ENCODE results near the gene SPATA31C2.
"Not testable (repeated sequence)": the region's sequence is repeated elsewhere in the genome, so short reads cannot be mapped to it uniquely, and the experiment has no call there.

Gene SPATA31C2

DNA sequence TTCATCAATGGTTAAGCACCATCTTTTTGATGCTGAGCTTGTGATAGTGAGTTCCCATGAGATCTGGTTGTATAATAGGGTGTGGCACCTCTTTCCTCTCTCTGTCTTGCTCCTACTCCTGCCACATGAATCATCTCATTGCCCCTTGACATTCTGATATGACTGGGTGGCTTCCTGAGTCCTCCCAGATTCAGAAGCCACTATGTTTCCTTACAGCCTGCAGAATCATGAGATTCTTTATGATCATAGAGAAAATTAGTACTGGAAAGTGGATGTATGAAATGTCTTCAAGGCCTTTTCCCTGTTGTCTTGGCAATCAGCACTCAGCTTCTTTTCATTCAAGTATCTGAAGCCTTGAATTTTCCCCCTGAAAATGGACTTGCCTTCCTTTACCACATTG lies 14.9 kb downstream of the SPATA31C2 start:
- not testable (repeated sequence) for DNase-seq (ENCODE audit: low read depth in 3 of 3)

DNA sequence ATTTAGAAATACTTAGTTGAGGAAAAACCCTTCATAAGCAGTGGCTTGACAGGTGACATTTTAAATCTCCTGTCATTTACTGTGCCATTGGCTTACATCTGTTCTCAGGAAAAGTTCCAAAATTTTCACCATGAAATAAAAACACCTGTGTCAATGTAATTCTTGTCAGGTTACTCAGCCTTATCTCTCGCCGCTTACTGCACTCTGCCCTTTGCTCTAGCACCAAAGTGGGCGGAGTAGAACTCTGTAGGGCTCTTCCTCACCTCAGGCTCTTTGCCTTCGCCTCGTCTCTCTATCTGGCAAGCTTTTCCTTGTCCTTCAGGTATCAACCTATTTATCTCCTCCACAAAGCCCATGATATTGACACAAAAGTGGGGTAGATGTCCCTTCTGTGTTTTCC lies 20.2 kb downstream of the SPATA31C2 start:
- DNase-seq (ENCODE audit: low read depth in 3 of 3), result not testable (repeated sequence)

DNA sequence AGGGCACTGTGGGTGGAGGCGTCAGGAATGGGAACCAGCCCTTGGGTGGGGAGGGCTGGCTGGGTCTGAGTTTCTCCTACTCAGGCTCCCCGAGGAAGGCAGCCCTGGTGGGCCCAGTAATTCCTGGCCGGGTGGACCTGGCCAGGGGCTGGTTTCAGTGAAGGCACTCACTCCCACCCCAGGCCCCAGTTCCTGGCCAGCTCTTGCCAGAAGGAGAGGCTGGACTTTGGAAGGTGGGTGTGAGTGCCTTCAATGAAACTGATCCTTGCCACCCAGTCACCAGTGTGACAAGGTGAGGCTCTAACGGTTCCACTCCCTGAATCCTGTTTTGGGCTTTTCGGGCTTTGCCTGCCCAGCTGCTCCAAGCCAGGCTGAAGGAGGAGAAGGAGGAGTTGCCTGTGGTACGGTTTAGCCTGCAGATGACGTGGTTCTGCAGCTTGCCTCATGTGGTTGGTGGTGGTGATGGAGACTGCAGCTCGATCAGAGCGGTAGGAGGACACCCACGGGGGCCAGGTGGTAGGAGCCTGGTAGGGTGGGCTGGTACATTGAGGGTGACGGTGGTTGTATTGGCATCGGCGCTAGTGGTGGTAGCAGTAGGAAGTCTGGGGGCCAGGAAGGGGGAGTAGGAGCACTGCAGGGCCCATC lies 23.2 kb downstream of the SPATA31C2 start:
- not testable (repeated sequence) for DNase-seq (ENCODE audit: low read depth in 3 of 3)

- DNase-seq (ENCODE audit: low read depth in 3 of 3), result not testable (repeated sequence)
Measured at GRCh38 chr9:88114283-88114967, 23.9 kb downstream of the SPATA31C2 start.

- not testable (repeated sequence) for DNase-seq (ENCODE audit: low read depth in 3 of 3)
Measured at GRCh38 chr9:88113156-88114130, 24.8 kb downstream of the SPATA31C2 start.

DNA sequence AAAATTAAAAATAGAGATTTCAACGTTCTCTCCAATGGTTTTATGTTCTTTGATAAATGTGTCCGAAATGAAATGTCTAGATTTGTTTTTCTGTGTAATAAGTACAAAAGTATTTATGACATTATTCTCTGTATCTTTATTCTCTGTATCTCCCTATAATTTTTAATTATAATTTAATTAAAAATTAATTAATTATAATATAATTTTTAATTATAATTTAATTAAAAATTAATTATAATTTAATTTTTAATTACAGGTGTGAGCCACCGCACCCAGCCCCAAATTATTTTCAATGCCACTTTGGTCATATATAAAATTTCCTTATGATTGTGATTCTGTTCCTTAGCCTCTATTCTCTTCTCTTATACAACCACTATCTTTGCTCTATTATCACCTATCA lies 28.2 kb downstream of the SPATA31C2 start:
- no peak for DNase-seq (ENCODE audit: low read depth in 3 of 3)

DNA sequence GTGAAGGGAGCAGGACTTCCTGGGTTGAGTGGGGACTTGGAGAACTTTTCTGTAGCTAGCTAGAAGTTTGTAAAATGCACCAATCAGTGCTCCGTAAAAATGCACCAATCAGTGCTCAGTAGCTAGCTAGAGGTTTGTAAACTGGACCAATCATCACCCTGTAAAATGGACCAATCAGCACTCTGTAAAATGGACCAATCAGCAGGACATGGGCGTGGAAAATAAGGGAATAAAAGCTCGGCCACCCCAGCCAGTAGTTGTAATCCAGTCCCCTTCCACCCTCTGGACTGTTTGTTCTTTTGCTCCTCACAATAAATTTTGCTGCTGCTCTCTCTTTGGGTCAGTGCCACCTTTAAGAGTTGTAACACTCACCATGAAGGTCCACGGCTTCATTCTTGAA lies 29.5 kb downstream of the SPATA31C2 start:
- DNase-seq (ENCODE audit: low read depth in 3 of 3), result no peak

DNA sequence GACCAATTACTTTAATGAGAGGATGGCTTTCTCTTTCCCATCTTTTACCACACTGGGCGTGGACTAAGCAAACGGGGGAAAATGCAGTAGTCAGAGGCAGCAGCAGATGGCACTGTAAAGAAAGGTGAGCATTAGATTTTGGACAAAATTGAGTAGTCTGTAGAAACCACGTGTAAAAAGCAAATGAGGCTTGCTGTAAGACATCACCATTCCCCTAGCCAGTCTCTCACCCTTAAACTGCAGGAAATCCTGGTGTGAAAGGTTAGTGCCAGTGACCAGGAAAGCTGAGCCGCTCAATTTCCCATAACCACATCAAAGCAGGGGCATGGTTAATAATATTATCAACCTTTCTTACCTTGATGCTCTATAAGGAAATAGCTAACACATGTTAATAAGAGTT lies 31.8 kb downstream of the SPATA31C2 start:
- peak in 1 of 3 experiments; percentile 9 for DNase-seq (ENCODE audit: low read depth in 3 of 3)

- DNase-seq (ENCODE audit: low read depth in 3 of 3), result no peak
Measured at GRCh38 chr9:88092797-88093331, 45.4 kb downstream of the SPATA31C2 start.

- no peak for DNase-seq (ENCODE audit: low read depth in 3 of 3)
Measured at GRCh38 chr9:88090151-88090581, 48.1 kb downstream of the SPATA31C2 start.

DNA sequence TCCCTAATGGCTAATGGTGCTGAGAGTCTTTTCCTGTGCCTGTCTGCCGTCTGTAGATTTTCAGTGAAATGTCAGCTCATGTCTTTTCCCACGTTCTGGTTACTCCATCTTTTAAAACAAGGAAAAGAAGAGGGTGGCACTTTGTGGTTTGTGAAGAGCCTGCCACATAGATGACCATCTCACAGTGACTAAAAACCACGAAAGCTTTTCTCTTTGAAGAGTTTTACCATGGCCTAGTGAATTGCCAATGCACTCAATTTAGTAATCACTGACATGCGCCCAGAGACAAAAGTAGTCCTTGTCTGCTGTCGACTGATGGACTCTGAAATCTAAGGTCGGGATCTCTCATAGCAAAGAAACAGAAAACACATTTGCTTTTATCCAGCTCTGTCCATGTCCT lies 50.4 kb downstream of the SPATA31C2 start:
- DNase-seq (ENCODE audit: low read depth in 3 of 3), result no peak

DNA sequence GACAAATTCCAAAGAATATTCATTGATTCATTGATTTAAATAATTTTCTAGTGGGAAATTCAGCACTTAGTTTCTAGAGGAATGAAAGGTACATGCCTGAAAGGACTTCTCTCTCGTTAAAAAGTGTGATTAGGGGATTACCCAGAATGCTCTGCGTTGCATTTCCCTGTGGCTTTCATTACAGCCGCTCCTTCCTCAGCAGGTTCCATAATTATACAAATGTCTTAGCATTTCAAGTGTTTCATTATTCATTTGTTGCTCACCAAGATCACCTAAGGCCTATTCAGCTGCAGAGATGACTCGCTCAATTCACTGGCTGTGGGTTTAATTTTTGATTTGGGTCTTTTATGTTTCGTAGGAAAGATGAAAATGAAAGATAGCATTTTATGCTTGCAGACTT lies 52.8 kb downstream of the SPATA31C2 start:
- no peak for DNase-seq (ENCODE audit: low read depth in 3 of 3)

GRCh38 chr9:88084357-88085183 lies 53.7 kb downstream of the SPATA31C2 start:
- DNase-seq (ENCODE audit: low read depth in 3 of 3), result no peak
